Measurements from ENCODE around the gene XCL1.

The XCL1 gene

GRCh38 chr1:168607872-168608428 lies 31.5 kb downstream of the XCL1 start:
- no peak for DNase-seq

DNA sequence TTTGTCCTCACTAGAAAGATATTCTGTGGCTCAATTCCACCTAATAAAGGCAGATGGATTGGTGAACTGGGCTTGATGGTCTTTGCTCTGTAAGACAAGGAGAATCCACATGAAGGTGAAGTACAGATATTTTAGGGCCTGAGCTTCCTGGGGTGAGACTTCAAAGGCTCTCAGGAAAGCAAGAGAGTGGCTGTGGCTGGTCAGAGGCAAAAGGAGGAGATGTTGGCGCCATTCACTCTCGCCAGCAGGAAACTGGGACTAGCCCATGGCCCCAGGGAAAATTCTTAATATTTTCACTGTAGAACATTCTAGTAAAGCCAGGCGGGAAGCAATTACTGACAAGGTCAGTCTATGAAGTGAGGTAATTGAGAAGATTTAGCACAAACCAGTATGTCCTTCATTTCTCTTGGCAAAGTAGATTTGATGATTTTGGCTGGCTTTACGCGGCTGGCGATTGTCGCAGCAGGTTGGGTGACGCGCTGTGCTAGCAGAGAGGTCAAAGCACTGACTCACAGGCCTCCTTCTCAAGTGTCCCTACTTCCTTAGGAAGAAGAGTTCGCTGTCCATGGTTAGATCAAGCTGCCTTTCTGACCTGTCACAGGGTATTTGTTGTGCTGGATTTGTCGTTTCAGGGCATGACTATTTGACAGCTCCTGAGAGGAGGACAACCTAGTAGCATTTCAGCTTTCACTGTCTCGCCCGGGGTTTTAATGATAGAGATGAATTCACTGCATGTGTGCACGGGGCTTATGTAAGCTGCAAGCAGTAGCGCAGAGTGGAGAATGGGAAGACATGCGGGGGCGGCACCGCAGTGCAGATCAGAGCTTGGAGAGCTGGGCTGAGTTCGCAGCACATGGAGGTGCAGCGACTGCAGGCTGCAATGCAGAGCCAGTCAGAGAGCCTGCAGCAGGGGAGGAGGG lies 32.7 kb downstream of the XCL1 start:
- DNase-seq, result no peak

DNA sequence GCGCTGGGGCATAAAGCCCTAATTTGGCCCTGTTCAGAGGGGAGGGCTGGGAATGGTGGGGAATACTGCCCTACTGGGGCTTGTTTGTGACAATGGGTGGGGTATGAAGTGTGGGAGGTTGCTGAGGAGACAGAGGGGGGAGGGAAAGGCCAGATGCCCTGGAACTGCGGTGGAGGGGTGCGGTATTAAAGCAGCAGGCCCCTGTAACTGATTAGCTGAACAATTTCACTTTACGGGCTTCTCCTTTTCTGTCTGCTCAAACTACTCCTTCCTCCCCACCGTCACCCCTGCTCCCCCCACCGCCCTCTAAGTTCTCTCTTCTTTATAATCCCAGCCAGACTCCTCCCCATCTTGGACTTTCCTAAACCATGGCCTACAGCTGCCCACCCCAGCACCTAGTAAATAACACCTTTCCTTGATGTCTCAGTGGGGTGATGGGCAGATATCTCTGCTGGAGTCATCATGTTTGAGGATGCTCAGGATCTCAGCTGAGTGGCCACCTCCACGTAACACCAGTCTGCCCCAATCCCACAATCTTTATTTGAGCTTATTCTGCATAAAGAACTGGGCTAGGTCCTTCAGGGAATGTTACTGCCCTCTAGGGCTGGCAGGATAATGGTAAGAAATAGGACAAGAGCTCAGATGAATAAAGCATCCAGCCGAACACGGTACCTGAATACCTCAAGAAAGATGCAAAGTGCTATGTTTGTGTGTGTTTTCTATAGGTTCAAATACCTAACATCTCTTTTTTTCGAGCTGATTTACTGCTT lies 33.5 kb downstream of the XCL1 start:
- no peak for DNase-seq

- peak; percentile 67 for DNase-seq
Measured at GRCh38 chr1:168613038-168613451, 36.6 kb downstream of the XCL1 start.

DNA sequence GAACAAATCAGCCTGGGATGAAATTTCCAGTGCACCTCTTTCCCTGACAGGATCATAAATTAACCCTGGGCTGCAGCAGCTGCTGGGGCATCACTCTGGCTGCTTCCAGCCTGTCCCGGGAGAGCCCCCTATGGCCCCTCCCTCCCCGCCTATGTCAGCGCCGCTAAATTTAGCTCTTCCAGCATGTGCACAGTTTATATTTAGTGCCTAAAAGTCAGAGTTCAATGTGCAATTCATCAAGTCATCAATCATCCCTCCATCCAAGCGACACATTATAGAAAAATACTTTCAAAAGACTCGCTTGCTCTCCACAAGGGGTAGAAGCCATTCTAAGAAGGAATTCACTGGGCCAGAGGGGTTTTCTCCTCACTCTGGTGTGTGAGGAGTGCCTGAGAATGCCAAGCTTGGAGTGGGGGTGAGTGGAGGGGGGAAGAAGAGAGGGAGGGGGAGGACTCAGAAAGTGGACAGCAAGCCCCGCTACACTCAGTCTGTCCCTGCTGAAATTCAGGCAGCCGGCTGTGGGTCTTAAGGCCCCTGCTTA lies 37.4 kb downstream of the XCL1 start:
- peak; percentile 96 for DNase-seq

DNA sequence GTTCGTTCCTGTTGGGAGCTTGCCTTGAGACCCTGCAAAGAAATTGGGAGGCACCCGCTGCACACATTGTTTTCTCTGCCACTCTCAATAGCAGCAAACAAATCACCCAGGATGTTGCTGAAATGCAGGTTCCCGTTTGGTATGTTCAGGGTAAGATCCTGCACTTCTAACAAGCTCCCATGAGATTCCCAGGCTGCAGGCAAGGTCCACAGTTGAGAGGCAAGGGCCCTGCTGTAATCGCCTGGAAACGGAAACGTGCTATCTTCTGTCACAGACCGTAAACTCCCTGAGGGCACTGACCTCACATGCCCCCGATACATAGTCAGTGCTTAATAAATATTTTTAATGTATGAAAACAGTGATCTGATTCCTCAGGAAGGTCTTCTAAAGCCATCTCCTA lies 37.8 kb downstream of the XCL1 start:
- no peak for DNase-seq

DNA sequence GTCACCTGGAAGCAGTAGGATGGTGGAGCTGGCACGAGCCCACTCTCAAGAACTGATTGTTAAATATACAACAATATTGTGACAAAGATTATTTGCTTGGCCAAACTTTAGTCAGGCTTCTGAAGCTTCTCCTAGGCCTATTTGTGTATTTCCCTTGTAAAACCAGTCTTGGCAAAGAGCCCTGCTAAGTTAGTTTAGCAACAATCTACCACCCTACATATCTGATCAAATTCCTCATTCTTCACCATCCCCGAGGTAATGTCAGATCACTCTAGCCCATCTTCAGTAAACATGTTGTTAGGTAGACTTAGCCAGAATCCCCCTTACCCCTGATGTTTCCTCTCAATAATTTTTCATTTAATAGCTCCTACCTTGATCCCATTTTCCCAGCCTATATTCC lies 39.6 kb downstream of the XCL1 start:
- DNase-seq, result no peak

DNA sequence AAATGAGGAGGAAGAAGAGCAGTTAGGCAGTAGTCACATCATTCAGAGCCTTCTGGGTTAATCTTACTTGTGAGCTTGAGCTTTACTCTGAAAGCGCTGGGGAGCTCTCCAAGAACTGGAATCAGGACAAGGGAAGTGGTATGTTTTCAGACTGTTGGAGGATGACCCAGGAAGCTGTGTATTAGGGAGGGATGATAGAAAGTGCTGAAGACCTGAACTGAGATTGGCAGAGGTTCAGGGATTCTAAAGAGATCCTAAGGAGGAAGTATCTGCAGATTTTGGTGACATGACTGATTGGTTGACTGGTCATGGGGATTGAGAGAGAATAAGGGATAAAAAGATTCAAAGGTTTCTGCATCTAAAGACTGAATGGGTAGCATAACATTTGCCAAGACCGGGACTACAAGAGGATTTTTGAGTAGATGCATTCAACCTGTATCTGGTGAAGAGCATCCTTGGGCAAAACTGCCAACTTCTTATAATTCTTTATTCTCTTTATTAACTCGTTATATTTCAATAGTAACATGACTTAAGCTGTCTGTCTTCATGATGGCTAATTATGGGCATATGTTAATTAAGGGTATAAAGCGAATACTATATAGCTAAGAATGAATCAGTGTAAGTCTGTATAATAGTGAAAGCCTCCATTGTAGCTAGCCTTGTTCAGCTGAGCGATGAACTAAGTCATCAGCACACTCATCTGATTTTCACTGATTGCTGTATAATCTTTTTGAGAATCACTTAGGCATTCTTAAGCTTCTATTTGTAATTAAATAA lies 41.8 kb downstream of the XCL1 start:
- no peak for DNase-seq

- DNase-seq, result no peak
Measured at GRCh38 chr1:168618886-168619285, 42.5 kb downstream of the XCL1 start.

DNA sequence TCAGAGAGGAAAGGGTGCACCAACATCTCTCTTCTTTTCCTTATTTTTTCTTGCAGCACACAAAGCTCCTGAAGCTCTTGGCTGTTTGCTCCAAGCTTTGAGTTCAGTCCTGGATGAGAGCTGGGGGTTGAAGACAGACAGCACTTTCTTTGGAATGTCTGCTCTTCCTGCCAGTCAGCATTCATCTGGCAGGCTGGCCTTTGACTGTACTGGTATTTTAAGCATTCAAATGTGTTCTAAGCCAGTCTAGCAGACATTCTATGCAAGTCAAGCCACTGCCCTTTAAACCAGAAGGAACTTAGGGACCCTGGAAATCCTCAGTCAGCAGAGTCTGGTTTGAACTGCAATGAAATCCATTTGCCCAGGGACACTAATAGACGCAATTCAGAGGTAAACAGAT lies 45.0 kb downstream of the XCL1 start:
- no peak for DNase-seq

DNA sequence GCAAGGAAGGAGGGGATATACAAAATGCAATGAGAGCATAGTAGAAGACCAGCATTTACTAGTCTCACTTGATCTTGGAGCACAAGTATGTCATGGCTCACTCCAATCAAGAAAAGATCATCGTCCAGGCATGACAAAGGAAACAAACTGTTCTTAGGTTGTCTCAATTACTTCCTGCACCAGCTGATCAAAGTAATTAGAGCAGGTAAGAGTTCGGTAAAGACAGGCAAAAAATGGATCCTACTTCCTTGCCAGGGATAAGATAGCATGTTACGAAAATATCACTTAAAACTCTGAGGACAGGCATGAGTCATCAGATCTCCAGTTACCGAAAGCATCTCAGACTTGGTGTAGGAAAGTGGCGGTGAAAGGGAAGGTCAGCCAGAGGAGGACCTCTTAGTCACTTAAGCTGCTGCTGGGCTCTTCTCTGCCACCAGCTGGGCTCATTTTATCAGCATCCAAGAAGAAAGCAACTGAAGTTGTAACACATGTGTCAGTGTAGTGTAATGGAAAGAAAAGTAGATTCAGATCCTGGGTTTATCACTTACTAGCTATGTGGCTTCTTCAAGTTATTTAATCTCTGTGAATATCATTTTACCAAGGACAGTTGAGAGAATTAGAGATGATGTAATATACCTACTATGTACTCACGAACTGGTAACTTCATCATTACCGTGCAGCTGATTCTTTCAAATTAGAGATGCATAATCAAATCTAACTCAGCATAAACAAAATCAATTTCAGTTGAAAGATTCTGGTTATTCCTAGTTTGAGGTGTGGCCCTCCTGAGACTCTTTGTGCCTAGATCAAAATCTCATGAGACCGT lies 46.8 kb downstream of the XCL1 start:
- DNase-seq, result no peak

- DNase-seq, result no peak
Measured at GRCh38 chr1:168623831-168624230, 47.4 kb downstream of the XCL1 start.

- DNase-seq, result no peak
Measured at GRCh38 chr1:168626326-168626725, 49.9 kb downstream of the XCL1 start.

DNA sequence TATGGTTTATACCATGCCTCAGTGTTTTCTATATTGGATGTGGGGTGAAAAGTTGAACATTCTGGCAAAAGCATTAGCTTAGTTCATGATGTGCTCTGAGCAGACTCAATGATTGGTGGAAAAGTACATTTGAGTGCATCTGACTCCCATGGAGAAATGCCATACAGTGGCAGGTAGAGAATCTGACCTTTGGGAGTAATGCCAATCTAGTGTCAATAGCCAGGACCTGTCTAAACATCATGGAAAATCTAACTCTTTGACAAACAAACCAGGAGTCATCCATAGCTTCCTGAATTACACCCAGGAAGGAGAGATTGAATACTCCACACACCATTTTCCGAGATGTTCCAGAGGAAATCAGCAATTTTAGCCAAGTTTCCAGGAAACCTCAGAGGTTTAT lies 51.0 kb downstream of the XCL1 start:
- no peak for DNase-seq

GRCh38 chr1:168628807-168629206 lies 52.4 kb downstream of the XCL1 start:
- no peak for DNase-seq

- DNase-seq, result no peak
Measured at GRCh38 chr1:168629466-168629865, 53.1 kb downstream of the XCL1 start.

Measured in NCI-H446 treated with DMSO at 0.1 percent for 48 hours (cell line).